Liver (tissue), 9 donors: ENCODE data around the gene CITED2. TPM values are rescaled to one million over a fixed set of nuclear protein-coding genes. Genes with fewer than 3 reads are reported as not detected.

Source experiments
- DNase-seq: peaks from one replicate; pipeline ENCODE4 v3.0.0-alpha.2; 2017; ENCODE audit warnings: low spot score
- H3K27ac ChIP-seq, 2 donors: one replicate each; pipeline ENCODE4 v1.7.0; 2013; ENCODE audit warnings: inconsistent platforms in 2 of 2, low read length in 2 of 2, control low read depth in 1 of 2, low read depth in 1 of 2, mild to moderate bottlenecking in 1 of 2
- H3K27me3 ChIP-seq, 4 donors: one replicate each; pipeline versions ENCODE4 v1.6.1 to v1.7.0; 2013; ENCODE audit warnings: low read length in 3 of 4, inconsistent platforms in 1 of 4, mild to moderate bottlenecking in 1 of 4, moderate library complexity in 1 of 4; ENCODE audit not compliant: control insufficient read depth in 4 of 4, insufficient read depth in 4 of 4
- H3K36me3 ChIP-seq, 4 donors: one replicate each; pipeline versions ENCODE4 v1.6.1 to v1.7.0; 2013; ENCODE audit warnings: low read length in 3 of 4, mild to moderate bottlenecking in 3 of 4, low read depth in 1 of 4, moderate library complexity in 1 of 4; ENCODE audit not compliant: control insufficient read depth in 4 of 4, insufficient read depth in 3 of 4
- H3K4me1 ChIP-seq, 4 donors: one replicate each; pipeline versions ENCODE4 v1.6.1 to v1.7.0; 2013; ENCODE audit warnings: low read length in 3 of 4, mild to moderate bottlenecking in 3 of 4, moderate library complexity in 1 of 4; ENCODE audit not compliant: control insufficient read depth in 4 of 4, insufficient read depth in 4 of 4
- H3K4me3 ChIP-seq, 3 donors: one replicate each; pipeline versions ENCODE4 v1.6.1 to v1.7.0; 2013; ENCODE audit warnings: low read length in 3 of 3, control low read depth in 1 of 3, low read depth in 1 of 3, mild to moderate bottlenecking in 1 of 3
- H3K9ac ChIP-seq, 2 donors: one replicate each; pipeline ENCODE4 v1.7.0; 2013; ENCODE audit warnings: low read length in 2 of 2, mild to moderate bottlenecking in 2 of 2, moderate library complexity in 2 of 2, control low read depth in 1 of 2, low read depth in 1 of 2
- H3K9me3 ChIP-seq, 4 donors: one replicate each; pipeline versions ENCODE4 v1.6.1 to v1.7.0; 2013; ENCODE audit warnings: low read length in 3 of 4; ENCODE audit not compliant: control insufficient read depth in 4 of 4
- ATF3 ChIP-seq: IDR thresholded peaks from 2 replicates; pipeline ENCODE4 v1.6.1; 2016; ENCODE audit warnings: antibody characterized with exemption
- CTCF ChIP-seq: fragments of 150-350 bp; IDR thresholded peaks from 2 replicates; pipeline ENCODE4 v1.5.1; 2017; ENCODE audit warnings: improper control_type of control experiment, low read depth, low read length; ENCODE audit not compliant: missing input control
- EGR1 ChIP-seq, 2 donors: IDR thresholded peaks; 2 replicates each; pipeline ENCODE4 v1.6.1; 2016 to 2018; ENCODE audit warnings: antibody characterized with exemption in 2 of 2, low read depth in 2 of 2
- FOXA1 ChIP-seq: IDR thresholded peaks from 2 replicates; pipeline ENCODE4 v1.6.1; 2016; ENCODE audit warnings: antibody characterized with exemption
- FOXA2 ChIP-seq: IDR thresholded peaks from 2 replicates; pipeline ENCODE4 v1.6.1; 2016; ENCODE audit warnings: antibody characterized with exemption
- GABPA ChIP-seq, 2 donors: IDR thresholded peaks in 1 of 2; conservative IDR thresholded peaks in 1 of 2; 2 replicates each; pipeline ENCODE4 v1.6.1; 2016; ENCODE audit warnings: antibody characterized with exemption in 2 of 2, mild to moderate bottlenecking in 1 of 2, moderate library complexity in 1 of 2
- HNF4A ChIP-seq, 2 donors: conservative IDR thresholded peaks; 2 replicates each; pipeline ENCODE4 v1.6.1; 2016; ENCODE audit warnings: antibody characterized with exemption in 2 of 2, mild to moderate bottlenecking in 2 of 2
- HNF4G ChIP-seq: IDR thresholded peaks from 2 replicates; pipeline ENCODE4 v1.6.1; 2016; ENCODE audit warnings: antibody characterized with exemption
- JUND ChIP-seq, 2 donors: IDR thresholded peaks; 2 replicates each; pipeline ENCODE4 v1.6.1; 2016; ENCODE audit warnings: antibody characterized with exemption in 2 of 2
- MAX ChIP-seq: IDR thresholded peaks from 2 replicates; pipeline ENCODE4 v1.6.1; 2016; ENCODE audit warnings: antibody characterized with exemption
- NR2F2 ChIP-seq: IDR thresholded peaks from 2 replicates; pipeline ENCODE4 v1.6.1; 2016; ENCODE audit warnings: antibody characterized with exemption
- RAD21 ChIP-seq, 2 donors: IDR thresholded peaks; 2 replicates each; pipeline ENCODE4 v1.6.1; 2016; ENCODE audit warnings: antibody characterized with exemption in 2 of 2, mild to moderate bottlenecking in 2 of 2
- REST ChIP-seq: IDR thresholded peaks from 2 replicates; pipeline ENCODE4 v1.6.1; 2016; ENCODE audit warnings: antibody characterized with exemption, mild to moderate bottlenecking
- RXRA ChIP-seq, 2 donors: IDR thresholded peaks; 2 replicates each; pipeline ENCODE4 v1.6.1; 2017 to 2018; ENCODE audit warnings: antibody characterized with exemption in 2 of 2, mild to moderate bottlenecking in 1 of 2
- SP1 ChIP-seq: IDR thresholded peaks from 2 replicates; pipeline ENCODE4 v1.6.1; 2018; ENCODE audit warnings: antibody characterized with exemption, mild to moderate bottlenecking
- TAF1 ChIP-seq: conservative IDR thresholded peaks from 2 replicates; pipeline ENCODE4 v1.6.1; 2016; ENCODE audit warnings: antibody characterized with exemption, mild to moderate bottlenecking
- YY1 ChIP-seq: IDR thresholded peaks from 2 replicates; pipeline ENCODE4 v1.6.1; 2016; ENCODE audit warnings: antibody characterized with exemption, mild to moderate bottlenecking
- ZBTB33 ChIP-seq: IDR thresholded peaks from 2 replicates; pipeline ENCODE4 v1.6.1; 2016; ENCODE audit warnings: antibody characterized with exemption
- WGBS: extraction: QIAGEN DNeasy Blood & Tissue Kit; methylation state at CpG from one replicate; pipeline ENCODE4 v1.1.7; 2013; 5-methylcytosine and 5-hydroxymethylcytosine counted together
- polyA plus RNA-seq, 2 donors: library from polyadenylated mRNA; stranded (reverse) in 1 of 2; unstranded in 1 of 2; fragments of 200-250 nt in 1 of 2; fragments of >200 nt in 1 of 2; fragmentation: Nextera tagmentation in 1 of 2; extraction: Ambion mirVana in 1 of 2; gene quantifications; one replicate each; pipeline versions ENCODE4 v1.2.1 to v1.2.3, GENCODE V29; 2013 to 2015
- total RNA-seq, 2 donors: library from RNA; depleted of rRNA; stranded (reverse); fragments of >200 nt; gene quantifications; one replicate each; pipeline ENCODE4 v1.2.3, GENCODE V29; 2014
- donor health status: healthy.
- donor health status: healthy.
- donor health status: healthy.
- donor health status: healthy.
- donor health status: healthy.

The CITED2 gene
- total RNA-seq (10 to 100 TPM in 1 of 2 donors, 1 to 10 TPM in 1; 9.9 to 57.1 TPM), polyA plus RNA-seq (10 to 100 TPM; 14.5 to 30.5 TPM)

GRCh38 chr6:139374357-139375225 lies at the start of gene CITED2:
Gene CITED2 (minus strand): TSS chr6:139374648. CDS start chr6:139373944, 704 bp downstream.
- under 1% methylated on average over 82 of the region's 82 CpGs for WGBS
- peak; percentile 97 for DNase-seq
- no peaks in the 10 kb centered on the region for H3K9me3 ChIP-seq
- no peaks in the 10 kb centered on the region for H3K27me3 ChIP-seq
- peak within 1 kb of the TSS; percentile 95 for H3K9ac ChIP-seq
- H3K4me3 ChIP-seq: peak within 1 kb of the TSS; percentile 70 to 98 (median 97)
- TF ChIP-seq FOXA2 (no peak), ATF3 (peak; percentile 40), TAF1 (peak; percentile 99), GABPA (IDR thresholded peaks at IDR 0.05 in 1 of 2, conservative IDR thresholded peaks at IDR 0.05 in 1 of 2) (no peak), HNF4G (peak; percentile 8), MAX (peak; percentile 25), JUND (IDR thresholded peaks at IDR 0.05) (peak in 1 of 2 donors; percentile 26), CTCF (peak; percentile 17), NR2F2 (peak; percentile 28), EGR1 (IDR thresholded peaks at IDR 0.05; ENCODE audit: low read depth in 2 of 2) (no peak), RXRA (IDR thresholded peaks at IDR 0.05) (peak; percentile 50 to 60), REST (peak; percentile 97), YY1 (peak; percentile 79), HNF4A (conservative IDR thresholded peaks at IDR 0.05) (peak; percentile 14 to 16), RAD21 (IDR thresholded peaks at IDR 0.05) (peak; percentile 64 to 78), ZBTB33 (peak; percentile 55), SP1 (peak; percentile 68), FOXA1 (peak; percentile 37)
- peaks cover 5 to 35% (median 28%) of the 10 kb centered on the region in 4 donors for H3K4me1 ChIP-seq
- peak within 1 kb of the TSS; percentile 99 to 100 for H3K27ac ChIP-seq
- peaks cover 0 to 6% (median 0%) of the 10 kb centered on the region in 4 donors for H3K36me3 ChIP-seq
